ENCODE results near the gene TMEM139. TPM values are rescaled to one million over a fixed set of nuclear protein-coding genes. Genes with fewer than 3 reads are reported as not detected.

The TMEM139 gene
- total RNA-seq, 1 donor from 2014 or later, result 0.91 TPM

DNA sequence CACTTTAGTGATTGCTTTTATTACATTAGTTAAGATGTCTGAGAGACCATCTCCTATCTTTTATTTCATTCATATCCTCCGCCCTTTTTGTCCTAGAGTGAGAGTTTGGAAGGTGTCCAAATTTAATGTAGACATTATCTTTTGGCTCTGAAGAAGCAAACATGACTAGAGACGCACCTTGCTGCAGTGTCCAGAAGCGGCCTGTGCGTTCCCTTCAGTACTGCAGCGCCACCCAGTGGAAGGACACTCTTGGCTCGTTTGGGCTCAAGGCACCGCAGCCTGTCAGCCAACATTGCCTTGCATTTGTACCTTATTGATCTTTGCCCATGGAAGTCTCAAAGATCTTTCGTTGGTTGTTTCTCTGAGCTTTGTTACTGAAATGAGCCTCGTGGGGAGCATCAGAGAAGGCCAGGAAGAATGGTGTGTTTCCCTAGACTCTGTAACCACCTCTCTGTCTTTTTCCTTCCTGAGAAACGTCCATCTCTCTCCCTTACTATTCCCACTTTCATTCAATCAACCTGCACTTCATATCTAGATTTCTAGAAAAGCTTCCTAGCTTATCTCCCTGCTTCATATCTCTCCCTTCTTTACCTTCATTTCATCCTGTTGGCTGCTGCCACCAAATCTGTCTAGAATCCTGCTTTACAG, 20.8 kb downstream of the TMEM139 start:
- no peak overlapping the region for H3K4me3 Mint-ChIP-seq
- peaks cover 38% of the 10 kb centered on the region for H3K36me3 Mint-ChIP-seq (ENCODE audit: low read depth)
- no peaks in the 10 kb centered on the region for H3K27me3 Mint-ChIP-seq (ENCODE audit: low read depth)
- H3K4me1 Mint-ChIP-seq, result no peaks in the 10 kb centered on the region
- peak; percentile 70 for TF ChIP-seq CTCF (conservative IDR thresholded peaks at IDR 0.05)
- DNase-seq (ENCODE audit: low read depth, low spot score), result peak; percentile 68
- no peak overlapping the region for H3K27ac Mint-ChIP-seq (ENCODE audit: unreplicated experiment)
- no peaks in the 10 kb centered on the region for H3K9me3 Mint-ChIP-seq

GRCh38 chr7:143308632-143309031, 23.9 kb downstream of the TMEM139 start:
- peaks cover 43% of the 10 kb centered on the region for H3K36me3 Mint-ChIP-seq (ENCODE audit: low read depth)
- H3K27me3 Mint-ChIP-seq (ENCODE audit: low read depth), result no peaks in the 10 kb centered on the region
- DNase-seq (ENCODE audit: low read depth, low spot score), result no peak

GRCh38 chr7:143314127-143314526, 29.4 kb downstream of the TMEM139 start:
- Mint-ChIP-seq H3K9me3 (no peaks in the 10 kb centered on the region), H3K27ac (ENCODE audit: unreplicated experiment) (no peak overlapping the region), H3K4me1 (no peaks in the 10 kb centered on the region), H3K36me3 (ENCODE audit: low read depth) (peaks cover 19% of the 10 kb centered on the region), H3K4me3 (no peak overlapping the region), H3K27me3 (ENCODE audit: low read depth) (no peaks in the 10 kb centered on the region)
- no peak for TF ChIP-seq CTCF (conservative IDR thresholded peaks at IDR 0.05)
- DNase-seq (ENCODE audit: low read depth, low spot score), result no peak

More at GRCh38 chr7:143308632-143309031, 23.9 kb downstream of the TMEM139 start:
- TF ChIP-seq CTCF (conservative IDR thresholded peaks at IDR 0.05), result no peak
- H3K4me1 Mint-ChIP-seq, result no peaks in the 10 kb centered on the region
- no peaks in the 10 kb centered on the region for H3K9me3 Mint-ChIP-seq
- H3K27ac Mint-ChIP-seq (ENCODE audit: unreplicated experiment), result no peak overlapping the region
- H3K4me3 Mint-ChIP-seq, result no peak overlapping the region

- TF ChIP-seq CTCF (conservative IDR thresholded peaks at IDR 0.05), result no peak
- Mint-ChIP-seq H3K4me3 (no peak within 1 kb of the TSS), H3K4me1 (no peaks in the 10 kb centered on the region), H3K9me3 (no peaks in the 10 kb centered on the region), H3K27me3 (ENCODE audit: low read depth) (no peaks in the 10 kb centered on the region), H3K27ac (ENCODE audit: unreplicated experiment) (peak within 1 kb of the TSS; percentile 5), H3K36me3 (ENCODE audit: low read depth) (peaks cover 17% of the 10 kb centered on the region)
- no peak for DNase-seq (ENCODE audit: low read depth, low spot score)
Observed at GRCh38 chr7:143315776-143316175, 31.0 kb downstream of the TMEM139 start, which contains the start of gene CLCN1. TSS of gene CLCN1 (plus strand) at chr7:143316111. CDS start at chr7:143316213, 102 bp downstream.

GRCh38 chr7:143316492-143316891, 31.7 kb downstream of the TMEM139 start:
- Mint-ChIP-seq H3K27ac (ENCODE audit: unreplicated experiment) (no peak overlapping the region), H3K4me1 (no peaks in the 10 kb centered on the region)

More at GRCh38 chr7:143316492-143316891, 31.7 kb downstream of the TMEM139 start:
- Mint-ChIP-seq H3K36me3 (ENCODE audit: low read depth) (peaks cover 14% of the 10 kb centered on the region), H3K4me3 (no peak overlapping the region), H3K27me3 (ENCODE audit: low read depth) (no peaks in the 10 kb centered on the region), H3K9me3 (no peaks in the 10 kb centered on the region)
- no peak for DNase-seq (ENCODE audit: low read depth, low spot score)
- no peak for TF ChIP-seq CTCF (conservative IDR thresholded peaks at IDR 0.05)
